UCSD-AML1 (cell line): ENCODE measurements around the gene SLC39A1.

Experiments
- DNase-seq: peaks from one replicate; lab custom pipeline; 2025; ENCODE audit not compliant: unreplicated experiment; lab: John Stamatoyannopoulos, UW

The SLC39A1 gene

DNA sequence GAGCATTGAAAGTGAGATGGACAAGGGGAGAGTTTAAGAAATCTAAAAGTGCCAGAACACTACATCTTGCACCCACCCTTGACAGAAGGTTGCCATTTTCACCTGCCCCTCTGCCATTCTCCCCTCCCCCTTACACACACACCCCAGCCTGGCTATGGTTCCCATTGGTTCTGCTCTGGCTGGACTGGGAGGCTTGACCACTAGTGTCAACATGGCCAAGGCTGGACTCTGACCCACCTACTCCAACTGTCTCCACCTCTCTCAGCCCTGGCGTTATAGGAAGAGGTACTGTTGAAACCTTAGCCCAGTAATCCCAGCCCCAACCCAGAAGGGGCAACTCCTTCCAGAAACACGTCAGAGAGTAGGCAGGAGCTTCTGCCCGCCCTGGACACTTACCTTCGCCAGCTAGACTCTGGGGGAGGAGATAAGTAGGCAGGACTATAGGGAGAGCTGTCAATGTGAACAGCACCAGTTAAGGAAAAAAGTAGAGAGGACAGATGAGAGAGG, 9.4 kb downstream of the SLC39A1 start:
- DNase-seq, result no peak

DNA sequence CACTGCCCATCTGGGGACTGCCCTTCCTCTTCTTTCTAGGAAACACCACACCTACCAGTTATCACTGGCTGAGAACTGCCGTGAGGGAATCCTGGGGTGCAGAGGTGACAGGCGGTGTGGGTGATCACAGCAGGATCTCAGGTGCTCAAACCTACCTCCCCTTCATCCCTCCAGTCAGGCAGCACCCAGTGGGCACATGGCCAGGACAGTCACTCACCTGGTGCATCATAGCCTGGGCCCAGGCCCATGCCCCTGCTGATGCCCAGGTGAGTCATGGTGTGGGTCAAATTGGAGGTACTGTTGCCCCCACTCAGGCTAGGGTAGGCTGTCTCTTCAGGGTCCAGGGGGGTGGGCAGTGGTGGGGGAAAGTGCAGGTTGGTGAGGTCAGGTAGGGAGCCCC, 11.5 kb downstream of the SLC39A1 start:
- DNase-seq, result no peak

DNA sequence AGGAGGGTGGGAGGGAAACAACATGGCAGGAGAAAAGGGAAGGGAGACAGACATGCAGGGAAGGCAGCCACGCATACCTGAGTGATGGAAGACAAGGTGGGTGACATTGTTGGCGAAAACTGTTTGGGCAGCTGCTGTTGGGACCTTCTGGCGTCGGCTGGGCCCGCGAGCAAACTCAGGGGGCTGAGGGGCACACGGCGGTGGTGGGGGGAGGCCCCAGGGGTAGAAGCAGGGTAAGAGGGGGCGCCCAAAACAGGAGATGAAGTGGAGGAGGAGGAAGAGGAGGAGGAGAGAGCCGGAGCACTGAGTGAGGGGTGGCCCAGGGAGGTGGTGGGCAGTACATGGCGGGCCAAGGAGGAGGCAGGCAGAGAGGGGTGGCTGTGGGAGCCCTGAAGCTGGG, 12.2 kb downstream of the SLC39A1 start:
- DNase-seq, result no peak

DNA sequence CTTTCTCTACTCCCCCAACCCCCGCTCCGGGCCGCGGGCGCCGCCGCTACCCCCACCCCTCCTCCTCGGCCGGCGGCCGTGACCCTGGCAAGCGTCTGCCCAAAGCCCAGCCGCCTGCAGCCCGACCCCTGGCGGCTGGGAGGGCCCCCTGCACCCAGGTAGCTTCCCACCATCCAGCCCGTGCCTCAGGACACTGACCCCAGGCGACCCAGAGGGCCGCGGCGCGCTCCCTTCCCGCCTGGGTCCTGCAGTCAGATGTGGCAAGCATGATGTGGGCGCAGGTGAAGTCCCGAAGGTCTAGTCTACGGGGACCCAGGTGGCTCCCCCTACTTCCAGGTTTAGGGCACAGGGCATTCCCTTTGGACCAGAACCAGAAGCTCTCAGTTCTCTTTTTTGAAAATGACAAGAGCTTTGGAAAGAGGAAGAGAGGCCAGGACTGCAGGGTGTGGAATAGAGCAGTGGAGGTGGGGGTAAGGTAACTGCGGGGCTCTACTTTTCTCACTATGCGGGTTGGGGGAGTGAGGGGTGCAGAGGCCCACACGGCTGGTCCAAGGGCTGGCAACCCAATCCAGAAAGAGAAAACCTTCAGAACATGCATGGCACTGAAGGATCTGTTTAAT, 16.6 kb downstream of the SLC39A1 start, which contains the start of gene DENND4B:
Gene DENND4B, minus strand, starts transcription at position 97 of the 620 bp plus-strand sequence. CDS start 2,344 bp downstream, outside the sequence.
- peak; percentile 87 for DNase-seq

DNA sequence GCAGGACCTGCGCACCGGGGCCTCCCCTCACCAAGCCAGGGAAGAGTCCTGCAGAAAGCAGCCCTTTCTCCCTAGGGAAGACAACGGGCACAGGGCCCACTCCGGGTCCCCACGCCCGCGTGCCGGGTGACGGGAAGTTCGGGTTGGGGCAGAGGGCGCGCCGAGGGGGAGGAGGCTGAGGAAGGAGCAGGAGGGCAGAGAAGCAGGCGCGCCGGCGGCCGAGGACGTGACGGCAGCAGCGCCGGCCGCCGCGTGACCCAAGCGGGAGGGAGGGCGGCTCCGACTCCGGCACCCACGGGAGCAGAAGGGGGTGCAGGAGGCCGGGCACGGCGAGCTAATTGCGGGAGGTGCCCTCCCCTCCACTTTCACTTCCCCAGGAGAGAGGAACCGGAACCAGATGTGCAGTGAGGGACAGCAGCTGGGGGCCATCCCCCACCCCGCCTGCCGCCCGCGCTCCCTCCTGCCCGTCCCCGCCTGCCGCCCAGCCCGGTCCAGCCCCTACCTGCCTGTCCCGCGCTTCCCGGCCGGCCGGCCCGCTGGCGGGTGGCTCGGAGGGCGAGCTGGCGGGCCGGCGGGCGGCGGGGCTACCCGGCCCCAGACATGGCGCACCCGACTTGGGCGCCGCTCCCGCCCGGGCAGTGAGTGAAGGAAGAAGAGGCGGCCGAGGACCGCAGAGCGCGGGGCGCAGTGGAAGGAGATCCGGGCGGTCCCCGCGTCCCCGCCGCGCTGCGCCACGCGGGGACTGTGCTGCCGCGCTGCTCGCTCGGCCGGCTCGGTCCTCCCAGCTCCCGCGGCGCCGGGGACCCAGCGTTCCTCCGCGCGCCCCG, 17.3 kb downstream of the SLC39A1 start:
- peak; percentile 88 for DNase-seq

DNA sequence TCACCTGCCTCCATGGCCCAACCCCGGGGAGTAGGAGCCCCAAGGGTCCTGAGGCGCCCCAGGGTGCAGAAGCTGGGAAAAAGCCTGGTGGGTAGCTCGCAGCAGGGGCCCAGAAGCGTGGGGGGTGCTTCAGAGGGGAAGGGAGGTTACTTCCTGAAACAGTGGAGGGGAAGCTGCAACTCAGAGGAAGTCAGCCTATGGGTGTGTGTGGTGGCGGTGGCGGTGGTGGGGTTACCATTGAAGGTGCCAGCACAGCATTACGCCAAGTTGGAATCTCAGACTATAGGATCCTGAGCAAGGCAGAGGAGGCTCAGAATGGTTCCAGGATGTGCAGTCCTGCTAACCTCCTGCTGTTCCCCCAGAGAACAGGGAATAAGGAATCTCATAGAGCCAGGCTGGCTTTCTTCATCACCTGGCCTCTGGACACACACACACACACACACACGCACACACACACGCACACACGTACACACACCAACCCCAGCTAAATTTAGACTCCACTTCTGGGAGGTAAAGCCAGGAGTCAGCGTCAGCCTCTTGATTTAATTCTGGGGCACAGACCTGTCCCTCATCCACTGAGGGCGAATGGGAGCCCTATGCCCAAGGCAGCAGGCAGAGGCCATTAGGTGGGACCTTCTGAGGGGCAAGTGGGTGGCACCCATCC, 18.1 kb downstream of the SLC39A1 start:
- DNase-seq, result peak; percentile 83

DNA sequence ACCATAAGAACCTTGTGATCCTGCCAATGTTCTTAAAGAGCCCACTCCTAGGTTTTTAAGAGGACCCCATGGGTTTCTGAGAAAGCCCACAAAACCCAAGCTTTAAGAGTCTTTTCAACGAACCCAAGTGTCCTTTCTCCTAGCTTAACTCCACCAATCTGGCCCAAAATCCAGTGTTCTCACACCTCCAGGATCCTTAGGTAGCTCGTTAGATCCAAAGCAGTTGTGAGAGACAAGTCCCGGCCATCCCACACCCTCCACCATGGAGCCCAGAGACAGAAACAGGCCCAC, 18.6 kb downstream of the SLC39A1 start:
- DNase-seq, result no peak

DNA sequence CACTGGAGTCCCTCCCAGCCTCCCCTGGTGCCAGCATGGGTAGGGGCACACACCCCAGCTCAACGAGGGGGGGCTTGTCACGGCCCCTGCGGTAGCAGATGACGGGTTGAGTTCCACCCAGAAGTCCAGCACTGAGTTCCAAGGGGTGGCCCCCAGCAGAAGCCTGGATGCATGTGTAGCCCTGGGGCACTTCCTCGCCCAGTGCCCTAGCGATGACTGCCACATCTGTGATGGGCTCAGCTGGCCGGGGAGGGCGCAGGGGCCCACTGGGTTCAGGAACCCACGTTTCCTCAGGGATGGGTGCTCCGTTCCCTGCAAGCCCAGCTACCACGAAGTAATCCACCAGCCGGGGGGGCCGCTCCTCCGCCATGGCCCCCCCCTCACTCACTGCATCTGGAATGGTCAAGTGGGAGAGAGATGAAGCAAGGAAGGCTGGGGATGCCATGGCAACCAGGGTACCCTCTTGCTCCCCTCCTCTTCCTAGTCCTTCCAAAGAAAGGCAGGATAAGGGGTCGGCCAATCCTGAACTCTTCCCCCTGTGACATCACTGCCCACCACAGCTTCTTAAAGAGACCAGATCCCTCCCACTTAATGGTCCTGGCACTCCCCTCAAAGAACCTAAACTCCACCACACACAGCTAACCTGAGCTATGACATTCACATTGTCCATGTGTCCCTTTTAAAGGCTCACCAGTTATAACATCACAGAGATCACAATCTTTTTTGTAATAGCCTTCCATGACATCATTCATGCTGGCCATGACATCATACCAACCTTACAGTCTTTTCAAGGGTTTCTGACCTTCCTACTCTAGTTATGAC, 19.1 kb downstream of the SLC39A1 start:
- no peak for DNase-seq

DNA sequence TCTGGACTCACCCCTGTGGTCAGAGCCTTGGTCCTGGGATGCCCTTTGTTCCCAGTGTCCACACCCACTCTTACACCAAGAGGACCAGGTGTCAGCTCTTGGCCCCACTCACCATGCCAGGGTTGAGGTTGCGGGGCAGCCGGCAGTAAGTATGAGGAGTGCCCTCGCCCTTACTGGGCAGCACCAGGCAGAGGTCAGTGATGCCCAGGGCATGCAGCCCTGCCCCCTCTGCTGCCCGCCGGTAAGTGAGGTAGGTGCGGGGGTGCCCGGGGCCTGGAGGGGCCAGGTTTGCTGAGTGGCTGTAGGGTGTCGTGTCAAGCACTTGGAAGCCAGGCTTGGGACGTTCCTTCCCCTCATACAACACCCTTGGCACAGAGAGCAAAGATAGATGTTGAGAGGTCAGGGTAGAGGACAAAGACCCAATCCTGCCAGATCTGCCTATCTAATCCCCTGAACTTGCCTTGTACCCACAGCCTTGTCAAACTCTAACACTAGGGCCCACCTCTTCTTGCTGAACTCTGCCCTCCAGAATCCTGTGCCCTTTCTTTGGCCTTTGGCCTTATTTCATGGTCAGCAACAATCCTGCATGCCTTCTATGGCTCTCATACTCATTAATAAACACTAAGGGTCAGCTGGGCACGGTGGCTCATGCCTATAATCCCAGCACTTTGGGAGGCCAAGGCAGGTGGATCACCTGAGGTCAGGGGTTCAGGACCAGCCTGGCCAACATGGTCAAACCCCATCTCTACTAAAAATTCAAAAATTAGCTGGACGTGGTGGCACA, 20.4 kb downstream of the SLC39A1 start:
- no peak for DNase-seq

DNA sequence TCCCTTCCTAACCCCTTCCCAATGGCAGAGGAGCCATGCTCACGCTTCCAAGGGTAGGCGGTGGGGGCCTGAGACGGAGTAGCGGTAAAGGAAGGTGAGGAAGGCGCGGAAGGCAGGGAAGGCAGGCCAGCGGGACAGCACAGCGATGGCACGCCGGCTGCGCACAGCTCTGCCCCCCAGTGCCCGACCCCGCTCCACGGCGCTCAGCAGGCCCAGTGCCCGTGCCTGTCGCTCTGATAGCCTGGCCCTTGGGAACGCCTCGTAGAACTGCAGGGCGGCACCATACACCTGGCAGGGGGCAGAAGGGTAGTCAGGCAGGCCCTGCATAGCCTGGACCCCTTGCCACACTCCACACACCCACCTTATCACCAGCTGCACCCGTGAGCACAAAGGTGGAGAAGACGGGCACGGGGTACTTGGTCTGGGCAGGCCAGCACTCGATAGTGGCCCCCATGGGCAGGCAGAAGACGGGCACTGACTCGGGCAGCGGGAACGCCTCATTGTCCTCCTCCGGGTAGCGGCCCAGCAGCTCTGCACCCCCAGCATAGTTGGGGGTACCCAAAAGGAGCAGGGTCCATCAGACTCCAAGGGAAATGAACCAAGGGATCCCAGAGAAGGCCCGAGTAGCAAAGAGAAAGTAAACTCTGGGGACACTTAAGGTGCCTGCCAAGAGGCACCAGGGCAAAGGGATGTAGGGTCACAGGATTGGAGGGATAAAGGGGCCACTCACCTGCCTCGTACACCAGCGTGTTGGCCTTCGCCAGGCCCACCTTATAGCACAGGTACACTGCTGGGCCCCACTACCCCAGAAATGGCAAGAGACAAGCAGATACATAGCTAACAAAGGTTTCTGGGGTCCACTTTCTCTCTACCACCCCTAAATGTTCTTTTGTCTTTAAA, 21.3 kb downstream of the SLC39A1 start:
- no peak for DNase-seq

DNA sequence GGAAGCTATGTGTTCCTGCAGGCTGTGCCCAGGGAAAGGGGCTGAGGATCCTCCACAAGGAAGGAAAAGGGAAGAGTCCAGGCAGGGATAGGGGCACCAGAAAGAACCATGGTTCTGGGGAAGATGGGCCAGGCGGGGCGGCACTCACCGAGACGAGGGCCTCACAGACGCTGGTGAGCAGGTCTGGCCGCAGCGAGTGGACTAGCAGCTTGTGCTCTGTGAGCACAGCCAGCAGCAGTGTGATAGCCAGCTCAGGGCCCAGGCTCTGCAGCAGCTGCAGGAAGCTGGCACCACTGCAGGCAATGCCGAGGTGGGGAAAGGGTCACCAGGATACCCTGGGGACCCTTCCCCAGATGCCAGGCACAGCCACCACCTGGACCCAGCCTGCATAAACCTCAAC, 22.6 kb downstream of the SLC39A1 start:
- no peak for DNase-seq

DNA sequence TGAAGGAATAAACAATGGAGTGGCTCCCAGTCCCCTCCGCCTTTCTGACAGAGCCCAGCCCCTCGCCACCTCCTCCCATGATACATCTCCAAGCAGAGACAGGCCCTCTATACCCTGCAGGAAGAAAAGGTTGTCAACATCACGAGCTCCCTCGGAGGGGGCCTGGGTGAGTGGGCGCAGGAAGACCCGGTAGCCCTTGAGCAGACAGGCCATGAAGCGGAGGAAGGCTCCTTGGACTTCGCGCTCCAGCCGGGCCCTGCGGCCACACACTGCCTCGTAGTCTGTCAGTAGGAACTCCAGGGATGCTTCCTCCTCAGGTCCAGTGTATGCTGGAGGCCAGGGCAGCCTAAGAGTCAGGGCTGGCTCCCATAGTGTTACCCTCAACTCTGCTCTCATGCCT, 23.9 kb downstream of the SLC39A1 start:
- DNase-seq, result no peak

DNA sequence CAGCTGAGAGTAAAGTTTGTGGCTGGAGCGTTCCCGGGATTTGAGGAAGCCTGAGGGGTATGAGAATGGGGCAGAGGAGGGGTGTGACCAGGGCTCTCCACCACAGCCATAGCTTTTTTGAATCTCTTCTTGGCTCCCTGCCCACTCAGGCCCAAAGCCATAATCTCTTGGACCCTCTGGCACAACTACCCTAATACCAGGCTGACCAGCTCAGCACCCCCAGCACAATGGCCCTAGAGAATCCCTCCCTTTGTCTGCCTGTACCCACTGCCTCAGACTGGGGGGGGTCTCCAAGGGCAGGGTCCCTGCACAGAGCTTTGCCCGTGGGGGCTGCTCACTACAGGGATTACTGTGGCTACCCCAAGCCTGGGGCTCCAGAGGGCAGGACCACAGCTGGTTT, 24.3 kb downstream of the SLC39A1 start:
- DNase-seq, result no peak

DNA sequence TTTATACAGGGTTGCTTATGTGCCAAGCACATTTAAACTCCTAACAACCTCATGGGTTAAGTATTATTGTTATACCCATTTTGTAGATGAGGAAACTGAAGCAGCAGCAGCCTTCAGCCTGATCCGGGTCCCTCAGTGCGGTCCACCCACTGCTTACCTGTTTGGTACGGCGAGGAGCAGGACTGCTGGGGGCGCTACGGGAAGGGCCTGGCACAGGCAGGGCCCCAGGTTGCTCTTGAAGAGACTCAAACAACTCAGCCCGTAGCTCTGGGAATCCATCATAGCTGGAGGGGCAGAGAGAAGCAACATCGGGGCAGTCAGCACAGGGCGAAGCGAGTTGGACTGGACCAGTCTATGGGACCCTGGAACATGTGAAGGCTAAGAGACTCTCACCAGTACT, 26.0 kb downstream of the SLC39A1 start:
- no peak for DNase-seq

DNA sequence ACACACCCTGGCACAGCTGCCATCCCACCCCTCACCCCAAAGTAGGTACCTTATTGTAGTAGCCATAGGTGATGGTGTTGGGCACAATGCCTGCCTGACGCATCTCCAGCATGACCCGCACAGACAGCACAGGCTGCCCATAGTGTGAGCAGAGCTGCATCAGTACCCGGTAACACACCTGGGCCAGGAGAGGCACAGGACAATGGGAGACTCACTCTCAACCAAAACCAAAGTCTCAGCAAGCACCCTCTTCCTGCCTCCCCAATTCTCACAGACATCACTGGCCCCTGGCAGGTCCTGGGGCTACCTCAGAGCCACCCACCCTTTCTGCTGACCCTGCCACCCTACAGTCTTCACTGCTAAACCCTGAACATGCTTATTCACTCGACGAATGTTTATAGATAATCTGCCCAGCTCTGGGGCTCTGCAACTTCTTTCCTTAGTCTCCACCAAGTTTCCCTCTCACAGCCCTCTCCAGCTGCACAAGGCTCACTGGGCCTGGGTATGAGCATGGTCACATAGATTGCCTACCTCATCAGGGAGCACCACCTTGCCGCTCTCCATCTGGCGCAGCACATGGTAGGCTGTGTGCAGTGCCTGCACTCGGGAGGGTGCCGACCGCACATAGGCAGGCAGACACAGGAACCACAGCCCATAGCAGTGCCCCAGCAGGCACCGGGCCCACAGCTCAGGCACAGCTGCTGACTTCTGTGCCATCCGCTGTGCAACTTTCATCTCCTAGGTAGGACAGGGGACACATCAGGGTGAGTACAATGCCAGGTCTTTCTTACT, 27.1 kb downstream of the SLC39A1 start:
- DNase-seq, result no peak

DNA sequence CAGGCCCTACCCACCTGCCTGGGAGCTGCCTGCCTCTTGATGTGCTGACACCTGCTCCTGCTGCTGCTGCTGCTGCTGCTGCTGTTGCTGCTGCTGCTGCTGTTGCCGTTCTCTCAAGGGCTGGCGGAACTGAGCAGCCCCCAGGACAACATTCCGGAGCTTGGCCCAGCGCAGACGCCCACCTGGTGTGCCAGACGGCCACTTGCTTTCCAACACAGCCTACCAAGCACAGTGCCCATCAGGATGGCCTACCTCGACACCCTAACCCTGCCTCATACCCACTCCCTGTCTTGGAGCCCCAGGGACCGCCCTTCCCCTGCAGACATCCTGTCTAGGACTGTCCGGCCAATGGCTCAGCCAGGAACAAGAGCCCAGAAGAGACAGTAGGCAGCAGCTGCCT, 28.6 kb downstream of the SLC39A1 start:
- DNase-seq, result no peak

DNA sequence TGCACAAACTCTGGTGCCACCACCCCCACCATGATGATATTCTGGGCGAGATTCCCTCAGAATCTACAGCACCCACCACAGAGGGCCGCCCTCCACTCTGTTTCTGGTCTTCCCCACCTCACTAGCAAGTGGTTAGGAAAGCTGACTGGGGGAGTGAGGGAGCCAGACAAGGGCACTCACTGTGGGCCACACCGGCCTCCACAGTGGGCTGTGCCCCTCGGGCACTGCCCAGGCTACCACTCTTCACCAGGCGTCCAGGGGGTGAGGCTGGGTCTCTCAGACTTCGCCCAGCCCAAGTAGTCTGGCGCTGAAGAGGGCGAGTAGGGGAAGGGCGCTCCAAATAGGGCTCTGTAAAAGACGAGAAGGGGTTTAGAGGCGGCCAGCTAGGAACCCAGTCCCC, 29.4 kb downstream of the SLC39A1 start:
- no peak for DNase-seq

DNA sequence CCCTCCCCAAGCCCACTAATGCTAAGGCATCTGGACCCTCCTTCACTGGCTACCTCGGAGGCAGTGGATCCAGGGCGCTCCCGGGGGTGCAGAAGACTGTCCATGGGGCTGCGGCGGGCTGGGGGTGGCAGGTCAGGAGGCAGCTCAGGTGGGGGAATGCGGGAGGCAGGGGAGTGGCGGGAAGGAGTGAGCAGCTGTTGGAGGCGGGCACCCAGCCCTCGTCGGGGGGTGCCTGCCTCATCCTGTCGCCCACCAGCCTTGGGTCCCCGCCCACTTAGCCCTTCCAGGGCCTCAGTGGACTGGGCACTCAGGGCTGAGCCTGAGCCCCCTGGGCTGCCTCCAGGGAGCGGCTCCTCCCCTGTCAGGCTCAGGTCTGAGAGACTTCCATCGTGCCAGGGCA, 29.9 kb downstream of the SLC39A1 start:
- DNase-seq, result no peak
